HepG2 (cell line): ENCODE data around the gene SLC6A6. TPM values are rescaled to one million over a fixed set of nuclear protein-coding genes. Genes with fewer than 3 reads are reported as not detected.

ENCODE experiments used
- CCDC6 ChIP-seq: sonication (generic); formaldehyde crosslinking; IDR thresholded peaks from 2 replicates; pipeline ENCODE4 v1.8.1; 2022; ENCODE audit warnings: mild to moderate bottlenecking, missing genetic modification reagents, moderate library complexity
- CENPX ChIP-seq: sonication (generic); formaldehyde crosslinking; IDR thresholded peaks from 2 replicates; pipeline ENCODE4 v1.9.0; 2021; ENCODE audit warnings: mild to moderate bottlenecking, missing genetic modification reagents, moderate library complexity
- CREM ChIP-seq, 2 experiments: sonication (generic) in 1 of 2; formaldehyde crosslinking in 1 of 2; IDR thresholded peaks; 2 replicates each; pipeline versions ENCODE4 v1.4.0 to v1.6.1; 2016 to 2020; ENCODE audit warnings: antibody characterized with exemption in 1 of 2, mild to moderate bottlenecking in 1 of 2, missing genetic modification reagents in 1 of 2
- DNMT1 ChIP-seq: sonication (generic); formaldehyde crosslinking; IDR thresholded peaks from 2 replicates; pipeline ENCODE4 v1.5.1; 2020; ENCODE audit warnings: mild to moderate bottlenecking, missing genetic modification reagents
- HMG20A ChIP-seq: IDR thresholded peaks from 2 replicates; pipeline ENCODE4 v1.6.1; 2016; ENCODE audit warnings: borderline replicate concordance
- HNRNPLL ChIP-seq: fragments of 200-400 bp; formaldehyde crosslinking; IDR thresholded peaks from 2 replicates; pipeline ENCODE4 v1.6.1; 2017; ENCODE audit warnings: mild to moderate bottlenecking, low read depth, low read length; ENCODE audit not compliant: poor library complexity, severe bottlenecking
- KMT2A ChIP-seq: sonication (generic); formaldehyde crosslinking; IDR thresholded peaks from 2 replicates; pipeline ENCODE4 v1.4.0; 2020; ENCODE audit warnings: missing genetic modification reagents
- REXO4 ChIP-seq: sonication (generic); formaldehyde crosslinking; IDR thresholded peaks from 2 replicates; pipeline ENCODE4 v1.8.0; 2022; ENCODE audit warnings: missing genetic modification reagents, mild to moderate bottlenecking, borderline replicate concordance
- RNF2 ChIP-seq: fragments of 450-650 bp; conservative IDR thresholded peaks from 2 replicates; pipeline ENCODE4 v1.6.1; 2016; ENCODE audit warnings: low read depth
- SMAD3 ChIP-seq: sonication (generic); formaldehyde crosslinking; IDR thresholded peaks from 2 replicates; pipeline ENCODE4 v1.4.0; 2020; ENCODE audit warnings: missing genetic modification reagents
- ZNF331 ChIP-seq: sonication (generic); formaldehyde crosslinking; IDR thresholded peaks from 2 replicates; pipeline ENCODE4 v1.4.0; 2020; ENCODE audit warnings: missing genetic modification reagents
- ZNF33A ChIP-seq: sonication (generic); formaldehyde crosslinking; IDR thresholded peaks from 2 replicates; pipeline ENCODE4 v1.5.1; 2020; ENCODE audit warnings: missing genetic modification reagents, mild to moderate bottlenecking, moderate library complexity, borderline replicate concordance
- ZNF839 ChIP-seq: sonication (generic); formaldehyde crosslinking; IDR thresholded peaks from 2 replicates; pipeline ENCODE4 v1.4.0; 2020; ENCODE audit warnings: missing genetic modification reagents, mild to moderate bottlenecking, borderline replicate concordance
- ZSCAN31 ChIP-seq: sonication (generic); formaldehyde crosslinking; IDR thresholded peaks from 2 replicates; pipeline ENCODE4 v1.5.0; 2020; ENCODE audit warnings: low read depth, mild to moderate bottlenecking, missing genetic modification reagents
- polyA plus RNA-seq, 8 experiments: library from polyadenylated mRNA; depleted of rRNA in 3 of 8; stranded (reverse) in 7 of 8; unstranded in 1 of 8; fragments of >200 nt; fragmentation: Illumina TruSeq in 4 of 8; extraction: Trizol in 4 of 8; gene quantifications; 2 replicates each; pipeline versions ENCODE4 v1.2.1 to v1.2.3, GENCODE V29; 2011 to 2016; ENCODE audit warnings: low read depth in 4 of 8, missing spikeins in 1 of 8, mixed read lengths in 1 of 8; ENCODE audit not compliant: insufficient read depth in 1 of 8
- total RNA-seq, 5 experiments: library from RNA; depleted of rRNA; stranded (reverse); fragments of >200 nt; fragmentation: Illumina TruSeq; extraction: Trizol; gene quantifications; 2 replicates each; pipeline ENCODE4 v1.2.3, GENCODE V29; 2016; ENCODE audit warnings: low read depth in 1 of 5
- TF ChIP-seq, protein P1 (sequence below): sonication (generic); formaldehyde crosslinking; IDR thresholded peaks from 2 replicates; pipeline ENCODE4 v1.4.0; 2020; ENCODE audit warnings: mild to moderate bottlenecking, missing genetic modification reagents, borderline replicate concordance
- TF ChIP-seq, protein P2 (sequence below), 2 experiments: sonication (generic) in 1 of 2; formaldehyde crosslinking in 1 of 2; IDR thresholded peaks; 2 replicates each; pipeline versions ENCODE4 v1.4.0 to v1.6.1; 2016 to 2020; ENCODE audit warnings: borderline replicate concordance in 1 of 2, low read depth in 1 of 2, mild to moderate bottlenecking in 1 of 2, missing genetic modification reagents in 1 of 2
- TF ChIP-seq, protein P3 (sequence below): sonication (generic); formaldehyde crosslinking; IDR thresholded peaks from 2 replicates; pipeline ENCODE4; 2020; ENCODE audit warnings: missing genetic modification reagents, mild to moderate bottlenecking, borderline replicate concordance

Gene SLC6A6
- total and polyA plus RNA-seq, 2 of the 13 experiments (the other 11 are each of a cell fraction or from before 2014, with no cell fraction given) = 14.1 to 20.7 TPM

- TF ChIP-seq, protein P1, sequence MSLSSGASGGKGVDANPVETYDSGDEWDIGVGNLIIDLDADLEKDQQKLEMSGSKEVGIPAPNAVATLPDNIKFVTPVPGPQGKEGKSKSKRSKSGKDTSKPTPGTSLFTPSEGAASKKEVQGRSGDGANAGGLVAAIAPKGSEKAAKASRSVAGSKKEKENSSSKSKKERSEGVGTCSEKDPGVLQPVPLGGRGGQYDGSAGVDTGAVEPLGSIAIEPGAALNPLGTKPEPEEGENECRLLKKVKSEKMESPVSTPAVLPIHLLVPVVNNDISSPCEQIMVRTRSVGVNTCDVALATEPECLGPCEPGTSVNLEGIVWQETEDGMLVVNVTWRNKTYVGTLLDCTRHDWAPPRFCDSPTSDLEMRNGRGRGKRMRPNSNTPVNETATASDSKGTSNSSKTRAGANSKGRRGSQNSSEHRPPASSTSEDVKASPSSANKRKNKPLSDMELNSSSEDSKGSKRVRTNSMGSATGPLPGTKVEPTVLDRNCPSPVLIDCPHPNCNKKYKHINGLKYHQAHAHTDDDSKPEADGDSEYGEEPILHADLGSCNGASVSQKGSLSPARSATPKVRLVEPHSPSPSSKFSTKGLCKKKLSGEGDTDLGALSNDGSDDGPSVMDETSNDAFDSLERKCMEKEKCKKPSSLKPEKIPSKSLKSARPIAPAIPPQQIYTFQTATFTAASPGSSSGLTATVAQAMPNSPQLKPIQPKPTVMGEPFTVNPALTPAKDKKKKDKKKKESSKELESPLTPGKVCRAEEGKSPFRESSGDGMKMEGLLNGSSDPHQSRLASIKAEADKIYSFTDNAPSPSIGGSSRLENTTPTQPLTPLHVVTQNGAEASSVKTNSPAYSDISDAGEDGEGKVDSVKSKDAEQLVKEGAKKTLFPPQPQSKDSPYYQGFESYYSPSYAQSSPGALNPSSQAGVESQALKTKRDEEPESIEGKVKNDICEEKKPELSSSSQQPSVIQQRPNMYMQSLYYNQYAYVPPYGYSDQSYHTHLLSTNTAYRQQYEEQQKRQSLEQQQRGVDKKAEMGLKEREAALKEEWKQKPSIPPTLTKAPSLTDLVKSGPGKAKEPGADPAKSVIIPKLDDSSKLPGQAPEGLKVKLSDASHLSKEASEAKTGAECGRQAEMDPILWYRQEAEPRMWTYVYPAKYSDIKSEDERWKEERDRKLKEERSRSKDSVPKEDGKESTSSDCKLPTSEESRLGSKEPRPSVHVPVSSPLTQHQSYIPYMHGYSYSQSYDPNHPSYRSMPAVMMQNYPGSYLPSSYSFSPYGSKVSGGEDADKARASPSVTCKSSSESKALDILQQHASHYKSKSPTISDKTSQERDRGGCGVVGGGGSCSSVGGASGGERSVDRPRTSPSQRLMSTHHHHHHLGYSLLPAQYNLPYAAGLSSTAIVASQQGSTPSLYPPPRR (CRISPR knock-in tag) = peak; percentile 59; the same call in 1 of the 2 replicates
- TF ChIP-seq ZNF331 (CRISPR knock-in tag) = peak; percentile 78; the same call in 1 of the 2 replicates
- TF ChIP-seq RNF2 = no peak
- no peak for TF ChIP-seq HNRNPLL
- TF ChIP-seq KMT2A = no peak
- peak; percentile 59; the same call in 1 of the 2 replicates for TF ChIP-seq SMAD3 (CRISPR knock-in tag)
- TF ChIP-seq, protein P2, sequence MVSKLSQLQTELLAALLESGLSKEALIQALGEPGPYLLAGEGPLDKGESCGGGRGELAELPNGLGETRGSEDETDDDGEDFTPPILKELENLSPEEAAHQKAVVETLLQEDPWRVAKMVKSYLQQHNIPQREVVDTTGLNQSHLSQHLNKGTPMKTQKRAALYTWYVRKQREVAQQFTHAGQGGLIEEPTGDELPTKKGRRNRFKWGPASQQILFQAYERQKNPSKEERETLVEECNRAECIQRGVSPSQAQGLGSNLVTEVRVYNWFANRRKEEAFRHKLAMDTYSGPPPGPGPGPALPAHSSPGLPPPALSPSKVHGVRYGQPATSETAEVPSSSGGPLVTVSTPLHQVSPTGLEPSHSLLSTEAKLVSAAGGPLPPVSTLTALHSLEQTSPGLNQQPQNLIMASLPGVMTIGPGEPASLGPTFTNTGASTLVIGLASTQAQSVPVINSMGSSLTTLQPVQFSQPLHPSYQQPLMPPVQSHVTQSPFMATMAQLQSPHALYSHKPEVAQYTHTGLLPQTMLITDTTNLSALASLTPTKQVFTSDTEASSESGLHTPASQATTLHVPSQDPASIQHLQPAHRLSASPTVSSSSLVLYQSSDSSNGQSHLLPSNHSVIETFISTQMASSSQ (IDR thresholded peaks at IDR 0.05; ENCODE audit: low read depth) = no peak
- TF ChIP-seq, protein P2 (CRISPR knock-in tag; IDR thresholded peaks at IDR 0.05; ENCODE audit: borderline replicate concordance) = peak; percentile 36; the same call in 1 of the 2 replicates
- no peak for TF ChIP-seq CREM (IDR thresholded peaks at IDR 0.05)
- no peak for TF ChIP-seq CREM (CRISPR knock-in tag; IDR thresholded peaks at IDR 0.05)
- TF ChIP-seq, protein P3, sequence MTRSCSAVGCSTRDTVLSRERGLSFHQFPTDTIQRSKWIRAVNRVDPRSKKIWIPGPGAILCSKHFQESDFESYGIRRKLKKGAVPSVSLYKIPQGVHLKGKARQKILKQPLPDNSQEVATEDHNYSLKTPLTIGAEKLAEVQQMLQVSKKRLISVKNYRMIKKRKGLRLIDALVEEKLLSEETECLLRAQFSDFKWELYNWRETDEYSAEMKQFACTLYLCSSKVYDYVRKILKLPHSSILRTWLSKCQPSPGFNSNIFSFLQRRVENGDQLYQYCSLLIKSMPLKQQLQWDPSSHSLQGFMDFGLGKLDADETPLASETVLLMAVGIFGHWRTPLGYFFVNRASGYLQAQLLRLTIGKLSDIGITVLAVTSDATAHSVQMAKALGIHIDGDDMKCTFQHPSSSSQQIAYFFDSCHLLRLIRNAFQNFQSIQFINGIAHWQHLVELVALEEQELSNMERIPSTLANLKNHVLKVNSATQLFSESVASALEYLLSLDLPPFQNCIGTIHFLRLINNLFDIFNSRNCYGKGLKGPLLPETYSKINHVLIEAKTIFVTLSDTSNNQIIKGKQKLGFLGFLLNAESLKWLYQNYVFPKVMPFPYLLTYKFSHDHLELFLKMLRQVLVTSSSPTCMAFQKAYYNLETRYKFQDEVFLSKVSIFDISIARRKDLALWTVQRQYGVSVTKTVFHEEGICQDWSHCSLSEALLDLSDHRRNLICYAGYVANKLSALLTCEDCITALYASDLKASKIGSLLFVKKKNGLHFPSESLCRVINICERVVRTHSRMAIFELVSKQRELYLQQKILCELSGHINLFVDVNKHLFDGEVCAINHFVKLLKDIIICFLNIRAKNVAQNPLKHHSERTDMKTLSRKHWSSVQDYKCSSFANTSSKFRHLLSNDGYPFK (CRISPR knock-in tag) = no peak
- peak; percentile 83; the same call in 1 of the 2 replicates for TF ChIP-seq HMG20A (CRISPR knock-in tag)
- no peak for TF ChIP-seq CENPX (CRISPR knock-in tag)
- no peak for TF ChIP-seq ZNF839 (CRISPR knock-in tag)
- no peak for TF ChIP-seq DNMT1 (CRISPR knock-in tag)
- no peak for TF ChIP-seq ZNF33A (CRISPR knock-in tag)
- TF ChIP-seq CCDC6 (CRISPR knock-in tag) = no peak
- no peak for TF ChIP-seq ZSCAN31 (CRISPR knock-in tag)
- TF ChIP-seq REXO4 (CRISPR knock-in tag) = no peak
Measured at GRCh38 chr3:14423197-14423743, 20.9 kb downstream of the SLC6A6 start (continued).
